Activated gamma-delta T cell treated with anti-CD3 and anti-CD28 coated beads, Interleukin-2, amount 50 U/mL, for 16 hours (primary cell): ENCODE results near the gene GPR137.

Experiments
- DNase-seq: peaks from one replicate; pipeline ENCODE4 v3.0.0-alpha.2; 2020; ENCODE audit warnings: low read depth

Gene GPR137

GRCh38 chr11:64287676-64288352, 2.2 kb downstream of the GPR137 start:
- DNase-seq: no peak

GRCh38 chr11:64288353-64288750, 2.7 kb downstream of the GPR137 start:
- DNase-seq: no peak

GRCh38 chr11:64289002-64289564, 3.4 kb downstream of the GPR137 start:
- DNase-seq: no peak

- no peak for DNase-seq
These were observed 5.0 kb downstream of the GPR137 start for GRCh38 chr11:64290352-64291261.

- no peak for DNase-seq
These were observed 5.7 kb downstream of the GPR137 start, which contains the start of gene KCNK4 for GRCh38 chr11:64291262-64291751. Gene KCNK4, plus strand, starts transcription at chr11:64291302. Its CDS starts 1,717 bp downstream, at chr11:64293019.

GRCh38 chr11:64291752-64292459, 6.3 kb downstream of the GPR137 start:
- no peak for DNase-seq

GRCh38 chr11:64292460-64293254, 7.0 kb downstream of the GPR137 start:
- no peak for DNase-seq

- no peak for DNase-seq
These were observed 9.1 kb downstream of the GPR137 start for GRCh38 chr11:64294774-64295173.

- DNase-seq: no peak
These were observed 10.1 kb downstream of the GPR137 start for GRCh38 chr11:64295760-64296159.

GRCh38 chr11:64296236-64296635, 10.6 kb downstream of the GPR137 start:
- DNase-seq: no peak

- DNase-seq: no peak
These were observed 11.4 kb downstream of the GPR137 start for GRCh38 chr11:64296830-64297698.

GRCh38 chr11:64297699-64298358, 12.2 kb downstream of the GPR137 start:
- no peak for DNase-seq

GRCh38 chr11:64298966-64299846, 13.6 kb downstream of the GPR137 start:
- no peak for DNase-seq

GRCh38 chr11:64299847-64300648, 14.4 kb downstream of the GPR137 start, which contains the start of gene CATSPERZ:
Gene CATSPERZ, plus strand, starts transcription at chr11:64300358. Its CDS starts 53 bp downstream, at chr11:64300411.
- DNase-seq: no peak

- DNase-seq: no peak
These were observed 17.7 kb downstream of the GPR137 start for GRCh38 chr11:64303109-64304031.

GRCh38 chr11:64304032-64304315, 18.3 kb downstream of the GPR137 start:
- no peak for DNase-seq
